ENCODE results near the gene RAX2. TPM values are rescaled to one million over a fixed set of nuclear protein-coding genes. Genes with fewer than 3 reads are reported as not detected.
A peak's percentile ranks its signal among the peaks of the same experiment; 100 is the strongest.

Gene RAX2
- total and polyA plus RNA-seq, 2 experiments from 2014 or later = 0.22 TPM; not detected in 1

DNA sequence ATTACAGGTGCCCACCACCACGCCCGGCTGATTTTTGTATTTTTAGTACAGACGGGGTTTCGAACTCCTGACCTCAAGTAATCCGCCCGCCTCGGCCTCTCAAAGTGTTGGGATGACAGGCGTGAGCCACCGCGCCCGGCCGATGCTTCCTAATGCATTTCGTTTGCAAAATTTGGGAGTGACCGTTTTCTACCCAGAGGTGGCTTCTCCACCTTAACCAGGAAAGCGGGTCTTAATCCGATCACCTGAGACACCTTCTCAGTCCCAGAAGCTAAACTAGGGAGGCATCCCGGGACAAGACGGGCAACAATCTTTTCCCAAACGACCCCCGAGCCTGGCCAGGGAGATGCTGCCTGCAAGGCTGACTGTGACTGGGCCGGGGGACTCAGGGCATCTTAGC, 29.0 kb upstream of the RAX2 start:
- peak overlapping the region; percentile 75 for H3K4me2 ChIP-seq
- peaks cover 35% of the 10 kb centered on the region for H3K27me3 ChIP-seq
- no peaks in the 10 kb centered on the region for H4K20me1 ChIP-seq (ENCODE audit: insufficient read depth, poor library complexity, severe bottlenecking)
- no peak for DNase-seq (ENCODE audit: low spot score)
- H3K4me3 ChIP-seq = no peak overlapping the region
- TF ChIP-seq EZH2 (IDR thresholded peaks at IDR 0.05; ENCODE audit: borderline replicate concordance) (no peak), EZH2phosphoT487 (IDR thresholded peaks at IDR 0.05; ENCODE audit: low read depth, severe bottlenecking, unreplicated experiment) (no peak)
- TF ChIP-seq, protein P1, sequence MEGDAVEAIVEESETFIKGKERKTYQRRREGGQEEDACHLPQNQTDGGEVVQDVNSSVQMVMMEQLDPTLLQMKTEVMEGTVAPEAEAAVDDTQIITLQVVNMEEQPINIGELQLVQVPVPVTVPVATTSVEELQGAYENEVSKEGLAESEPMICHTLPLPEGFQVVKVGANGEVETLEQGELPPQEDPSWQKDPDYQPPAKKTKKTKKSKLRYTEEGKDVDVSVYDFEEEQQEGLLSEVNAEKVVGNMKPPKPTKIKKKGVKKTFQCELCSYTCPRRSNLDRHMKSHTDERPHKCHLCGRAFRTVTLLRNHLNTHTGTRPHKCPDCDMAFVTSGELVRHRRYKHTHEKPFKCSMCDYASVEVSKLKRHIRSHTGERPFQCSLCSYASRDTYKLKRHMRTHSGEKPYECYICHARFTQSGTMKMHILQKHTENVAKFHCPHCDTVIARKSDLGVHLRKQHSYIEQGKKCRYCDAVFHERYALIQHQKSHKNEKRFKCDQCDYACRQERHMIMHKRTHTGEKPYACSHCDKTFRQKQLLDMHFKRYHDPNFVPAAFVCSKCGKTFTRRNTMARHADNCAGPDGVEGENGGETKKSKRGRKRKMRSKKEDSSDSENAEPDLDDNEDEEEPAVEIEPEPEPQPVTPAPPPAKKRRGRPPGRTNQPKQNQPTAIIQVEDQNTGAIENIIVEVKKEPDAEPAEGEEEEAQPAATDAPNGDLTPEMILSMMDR (IDR thresholded peaks at IDR 0.05; ENCODE audit: poor library complexity) = no peak
- no peaks in the 10 kb centered on the region for H3K9me2 ChIP-seq (replicated peaks; ENCODE audit: insufficient read depth)
- WGBS (ENCODE audit: low lambda C conversion rate, missing lambda C conversion rate) = 55% methylated on average over 21 of the region's 21 CpGs
- no peaks in the 10 kb centered on the region for H3K36me3 ChIP-seq (replicated peaks; ENCODE audit: insufficient read depth, low read depth)
- no peaks in the 10 kb centered on the region for H3K79me2 ChIP-seq
- no peak overlapping the region for H2AFZ ChIP-seq
- no peaks in the 10 kb centered on the region for H3K9me3 ChIP-seq (ENCODE audit: low read depth)
- no peak overlapping the region for H3K27ac ChIP-seq
- no peaks in the 10 kb centered on the region for H3K4me1 ChIP-seq (ENCODE audit: insufficient read depth)

DNA sequence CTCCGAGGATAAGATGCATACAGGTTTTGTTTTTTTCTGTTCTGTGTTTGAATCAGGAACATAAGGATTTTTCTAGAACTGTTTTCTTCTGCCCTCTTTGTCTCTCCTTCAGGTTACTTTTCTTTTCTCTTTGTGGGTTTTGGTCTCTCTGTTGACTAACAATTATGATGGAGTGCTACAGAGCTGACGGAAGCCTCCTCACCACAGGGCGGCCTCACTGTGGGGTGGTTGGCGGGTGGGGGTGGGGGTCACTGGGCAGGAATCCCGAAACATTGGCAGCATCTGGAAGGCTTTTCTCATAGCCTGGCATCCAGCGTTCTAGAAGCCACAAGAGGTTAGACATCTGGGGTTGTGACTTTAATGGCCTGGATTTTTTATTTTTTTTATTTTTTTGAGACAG, 26.1 kb upstream of the RAX2 start:
- DNase-seq (ENCODE audit: low spot score) = no peak
- no peaks in the 10 kb centered on the region for H3K4me1 ChIP-seq (ENCODE audit: insufficient read depth)
- no peaks in the 10 kb centered on the region for H3K9me3 ChIP-seq (ENCODE audit: low read depth)
- H3K4me2 ChIP-seq = no peak overlapping the region
- no peaks in the 10 kb centered on the region for H3K9me2 ChIP-seq (replicated peaks; ENCODE audit: insufficient read depth)
- WGBS (ENCODE audit: low lambda C conversion rate, missing lambda C conversion rate) = 71% methylated on average over 6 of the region's 6 CpGs
- H3K27me3 ChIP-seq = peaks cover 35% of the 10 kb centered on the region
- TF ChIP-seq EZH2 (IDR thresholded peaks at IDR 0.05; ENCODE audit: borderline replicate concordance) (no peak), EZH2phosphoT487 (IDR thresholded peaks at IDR 0.05; ENCODE audit: low read depth, severe bottlenecking, unreplicated experiment) (no peak)
- TF ChIP-seq, protein P1 (IDR thresholded peaks at IDR 0.05; ENCODE audit: poor library complexity) = no peak
- no peak overlapping the region for H2AFZ ChIP-seq
- H4K20me1 ChIP-seq (ENCODE audit: insufficient read depth, poor library complexity, severe bottlenecking) = no peaks in the 10 kb centered on the region
- no peaks in the 10 kb centered on the region for H3K79me2 ChIP-seq
- no peak overlapping the region for H3K4me3 ChIP-seq
- no peak overlapping the region for H3K27ac ChIP-seq
- no peaks in the 10 kb centered on the region for H3K36me3 ChIP-seq (replicated peaks; ENCODE audit: insufficient read depth, low read depth)

DNA sequence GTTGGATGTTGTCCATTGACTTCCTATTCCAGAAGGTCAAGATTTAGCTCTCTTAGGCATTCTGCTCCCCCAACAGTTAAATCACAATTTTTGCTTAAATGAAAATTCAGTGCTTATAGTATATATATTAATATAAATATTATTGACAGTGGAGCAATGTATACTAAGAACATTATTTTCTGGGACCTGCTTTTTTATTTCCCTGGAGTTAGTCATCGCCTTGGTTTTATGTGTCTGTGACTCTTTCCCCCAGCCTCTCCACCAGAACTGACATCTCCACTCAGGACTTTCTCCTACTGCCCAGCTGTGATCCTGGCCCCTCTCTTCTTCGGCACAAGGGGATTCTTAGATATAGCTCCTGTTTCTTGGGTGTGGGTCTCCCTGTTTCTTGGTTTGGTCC, 24.3 kb upstream of the RAX2 start:
- H3K9me3 ChIP-seq (ENCODE audit: low read depth) = no peaks in the 10 kb centered on the region
- no peaks in the 10 kb centered on the region for H3K36me3 ChIP-seq (replicated peaks; ENCODE audit: insufficient read depth, low read depth)
- H3K27ac ChIP-seq = no peak overlapping the region
- H2AFZ ChIP-seq = no peak overlapping the region
- H3K4me3 ChIP-seq = no peak overlapping the region
- H4K20me1 ChIP-seq (ENCODE audit: insufficient read depth, poor library complexity, severe bottlenecking) = no peaks in the 10 kb centered on the region
- H3K4me1 ChIP-seq (ENCODE audit: insufficient read depth) = no peaks in the 10 kb centered on the region
- no peaks in the 10 kb centered on the region for H3K9me2 ChIP-seq (replicated peaks; ENCODE audit: insufficient read depth)
- TF ChIP-seq EZH2phosphoT487 (IDR thresholded peaks at IDR 0.05; ENCODE audit: low read depth, severe bottlenecking, unreplicated experiment) = no peak
- no peak for TF ChIP-seq EZH2 (IDR thresholded peaks at IDR 0.05; ENCODE audit: borderline replicate concordance)
- TF ChIP-seq, protein P1 (IDR thresholded peaks at IDR 0.05; ENCODE audit: poor library complexity) = no peak
- H3K79me2 ChIP-seq = no peaks in the 10 kb centered on the region
- no peak overlapping the region for H3K4me2 ChIP-seq
- 89% methylated on average over 2 of the region's 2 CpGs for WGBS (ENCODE audit: low lambda C conversion rate, missing lambda C conversion rate)
- DNase-seq (ENCODE audit: low spot score) = no peak
- H3K27me3 ChIP-seq = peaks cover 22% of the 10 kb centered on the region

DNA sequence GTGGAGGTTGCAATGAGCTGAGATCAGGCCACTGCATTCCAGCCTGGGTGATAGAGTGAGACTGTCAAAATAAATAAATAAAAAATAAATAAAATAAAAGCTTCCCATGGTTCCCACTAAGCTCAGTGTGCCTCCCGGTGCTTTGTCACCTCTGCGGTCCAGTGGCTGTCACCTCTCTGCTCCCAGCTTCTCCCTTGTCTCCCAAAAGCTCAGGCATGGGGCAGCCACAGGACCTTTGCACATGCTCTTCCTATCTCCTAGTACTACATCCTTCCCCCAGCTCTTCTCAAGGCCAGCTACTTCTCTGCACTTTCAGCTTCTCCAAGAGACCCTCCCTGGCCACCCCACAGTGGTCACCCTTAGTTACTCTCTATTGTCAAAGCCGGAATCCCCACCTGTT, 21.8 kb upstream of the RAX2 start:
- WGBS (ENCODE audit: low lambda C conversion rate, missing lambda C conversion rate) = 85% methylated on average over 3 of the region's 3 CpGs
- Histone ChIP-seq H3K4me2 (no peak overlapping the region), H3K9me3 (ENCODE audit: low read depth) (no peaks in the 10 kb centered on the region), H3K4me1 (ENCODE audit: insufficient read depth) (no peaks in the 10 kb centered on the region), H3K9me2 (replicated peaks; ENCODE audit: insufficient read depth) (no peaks in the 10 kb centered on the region), H2AFZ (no peak overlapping the region), H3K4me3 (no peak overlapping the region), H3K79me2 (no peaks in the 10 kb centered on the region), H4K20me1 (ENCODE audit: insufficient read depth, poor library complexity, severe bottlenecking) (no peaks in the 10 kb centered on the region), H3K27ac (no peak overlapping the region), H3K27me3 (no peaks in the 10 kb centered on the region), H3K36me3 (replicated peaks; ENCODE audit: insufficient read depth, low read depth) (no peaks in the 10 kb centered on the region)
- TF ChIP-seq, protein P1 (IDR thresholded peaks at IDR 0.05; ENCODE audit: poor library complexity) = no peak
- no peak for TF ChIP-seq EZH2phosphoT487 (IDR thresholded peaks at IDR 0.05; ENCODE audit: low read depth, severe bottlenecking, unreplicated experiment)
- no peak for TF ChIP-seq EZH2 (IDR thresholded peaks at IDR 0.05; ENCODE audit: borderline replicate concordance)
- no peak for DNase-seq (ENCODE audit: low spot score)

Measured in hepatocyte (in vitro differentiated cells).